Mucosa of gallbladder (tissue), 1 donor: ENCODE results near the gene VCP. TPM values are rescaled to one million over a fixed set of nuclear protein-coding genes. Genes with fewer than 3 reads are reported as not detected.
"Not testable (repeated sequence)": the region's sequence is repeated elsewhere in the genome, so short reads cannot be mapped to it uniquely, and the experiment has no call there.

ENCODE experiments used
- DNase-seq: peaks from one replicate; pipeline ENCODE4 v3.0.0-alpha.2; 2020; ENCODE audit warnings: low spot score
- total RNA-seq: library from RNA; stranded (reverse); gene quantifications from one replicate; pipeline ENCODE4 v1.2.1, GENCODE V29; 2021
- donor health status: DM: no; HTN: no; CAD: no.

Gene VCP
- total RNA-seq, 1 donor from 2014 or later = 243 TPM

- DNase-seq = no peak
Observed at GRCh38 chr9:35060548-35061207, 11.7 kb downstream of the VCP start.

GRCh38 chr9:35059438-35059837, 13.0 kb downstream of the VCP start:
- DNase-seq = no peak

- no peak for DNase-seq
Observed at GRCh38 chr9:35057271-35057620, 15.2 kb downstream of the VCP start.

GRCh38 chr9:35056571-35057270, 15.7 kb downstream of the VCP start:
- DNase-seq = no peak

DNA sequence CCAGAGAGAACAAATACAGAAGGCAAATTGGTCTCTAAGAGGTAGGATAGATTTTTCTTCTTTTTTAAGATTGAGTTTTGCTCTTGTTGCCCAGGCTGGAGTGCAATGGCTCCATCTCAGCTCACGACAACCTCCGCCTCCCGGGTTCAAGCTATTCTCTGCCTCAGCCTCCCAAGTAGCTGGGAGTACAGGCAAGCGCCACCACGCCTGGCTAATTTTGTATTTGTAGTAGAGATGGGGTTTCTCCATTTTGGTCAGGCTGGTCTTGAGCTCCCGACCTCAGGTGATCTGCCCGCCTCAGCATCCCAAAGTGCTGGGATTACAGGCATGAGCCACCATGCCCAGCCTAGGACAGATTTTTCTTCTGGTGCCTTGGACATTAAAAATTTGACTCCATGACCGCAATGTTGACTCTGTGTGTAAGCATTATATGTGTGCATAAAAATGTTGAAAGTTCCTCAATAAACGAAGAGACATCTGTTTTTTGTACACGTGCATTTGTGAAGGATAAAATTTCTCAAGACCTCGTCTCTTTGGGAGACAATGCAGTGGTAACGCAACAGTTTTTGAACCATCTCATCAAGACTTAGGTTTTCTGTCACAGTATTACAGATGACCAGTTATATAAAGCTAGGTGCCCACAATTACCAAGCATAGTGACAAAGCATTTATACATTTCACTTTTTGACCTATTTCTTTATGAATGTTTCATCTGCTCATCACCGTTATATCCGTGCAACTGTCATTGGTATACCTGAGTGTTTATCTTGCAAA, 17.4 kb downstream of the VCP start:
- no peak for DNase-seq

DNA sequence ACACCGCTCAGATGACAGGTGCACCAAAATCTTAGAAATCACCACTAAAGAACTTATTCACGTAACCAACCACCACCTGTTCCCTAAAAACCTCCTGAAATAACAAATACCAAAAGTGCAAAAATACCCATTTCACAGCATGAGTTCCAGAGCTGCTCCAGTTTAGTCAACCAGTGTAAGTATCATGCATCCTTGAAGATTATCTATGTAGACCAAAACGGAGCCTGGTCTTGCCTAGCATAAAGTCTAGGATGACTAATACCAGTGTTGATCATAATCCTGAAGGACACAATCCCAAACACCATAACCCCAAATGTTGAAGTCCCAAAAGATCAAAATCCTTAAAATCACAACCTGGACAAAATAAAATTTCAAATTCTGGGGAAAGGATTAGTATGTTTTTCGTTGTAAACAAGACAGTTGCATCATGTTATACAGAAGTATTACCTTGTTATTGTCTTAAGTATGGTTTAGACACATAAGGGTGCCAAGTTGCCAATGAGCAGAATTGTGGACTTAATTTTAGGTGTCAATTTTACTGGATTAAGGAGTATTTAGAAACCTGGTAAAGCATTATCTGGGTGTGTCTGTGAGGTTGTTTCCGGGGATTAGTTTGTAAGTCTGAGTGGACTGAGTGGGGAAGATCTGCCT, 18.1 kb downstream of the VCP start:
- DNase-seq = no peak

GRCh38 chr9:35051069-35051967, 21.1 kb downstream of the VCP start:
- DNase-seq = no peak

DNA sequence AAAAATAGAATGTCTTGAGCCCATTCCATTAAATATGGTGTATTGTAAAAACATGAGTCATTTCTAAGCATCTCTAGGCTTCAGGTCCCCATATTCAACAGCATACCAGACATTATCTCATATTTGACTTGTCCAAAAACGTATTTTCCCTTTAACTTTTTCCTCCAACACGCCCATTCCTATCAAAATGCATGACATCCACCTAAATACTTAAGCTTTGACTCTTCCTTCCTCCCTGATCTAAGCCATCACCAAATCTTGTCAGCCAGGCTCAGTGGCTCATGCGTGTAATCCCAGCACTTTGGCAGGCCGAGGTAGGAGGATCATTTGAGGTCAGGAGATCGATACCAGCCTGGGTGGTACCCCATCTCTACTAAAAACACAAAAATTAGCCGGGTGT, 23.9 kb downstream of the VCP start:
- no peak for DNase-seq

- DNase-seq = no peak
Observed at GRCh38 chr9:35044071-35044470, 28.4 kb downstream of the VCP start.

DNA sequence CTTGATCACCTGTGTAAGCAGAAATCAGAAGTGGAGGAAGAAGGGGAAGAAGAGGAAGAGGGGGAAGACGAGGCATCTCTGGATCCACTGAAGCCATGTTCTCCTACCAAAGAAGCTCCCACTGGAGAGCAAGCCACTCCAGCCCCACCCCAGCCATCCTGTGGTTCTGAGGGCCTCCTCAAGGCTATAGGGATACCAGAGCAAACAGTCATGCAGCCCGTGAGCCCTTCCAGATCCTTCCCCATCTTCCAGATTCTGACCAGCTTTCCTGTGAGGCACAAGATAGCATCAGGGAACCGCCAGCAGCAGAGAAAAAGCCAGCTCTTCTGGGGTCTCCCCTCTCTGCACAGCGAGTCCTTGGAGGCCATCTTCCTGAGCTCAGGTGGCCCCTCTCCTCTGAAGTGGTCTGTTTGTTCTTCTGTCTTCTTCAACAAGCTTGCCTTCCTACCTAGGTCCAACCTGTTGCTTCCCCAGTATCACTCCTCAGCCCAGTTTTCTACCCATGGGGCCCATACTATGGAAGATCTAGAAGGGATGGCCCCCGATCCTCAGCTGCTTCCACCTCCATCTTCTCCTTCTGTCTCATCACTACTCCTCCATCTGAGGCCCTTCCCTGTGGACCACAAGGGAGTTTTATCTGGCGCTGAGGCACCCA, 29.4 kb downstream of the VCP start:
- no peak for DNase-seq

GRCh38 chr9:35042081-35042604, 30.3 kb downstream of the VCP start:
- DNase-seq = no peak

DNA sequence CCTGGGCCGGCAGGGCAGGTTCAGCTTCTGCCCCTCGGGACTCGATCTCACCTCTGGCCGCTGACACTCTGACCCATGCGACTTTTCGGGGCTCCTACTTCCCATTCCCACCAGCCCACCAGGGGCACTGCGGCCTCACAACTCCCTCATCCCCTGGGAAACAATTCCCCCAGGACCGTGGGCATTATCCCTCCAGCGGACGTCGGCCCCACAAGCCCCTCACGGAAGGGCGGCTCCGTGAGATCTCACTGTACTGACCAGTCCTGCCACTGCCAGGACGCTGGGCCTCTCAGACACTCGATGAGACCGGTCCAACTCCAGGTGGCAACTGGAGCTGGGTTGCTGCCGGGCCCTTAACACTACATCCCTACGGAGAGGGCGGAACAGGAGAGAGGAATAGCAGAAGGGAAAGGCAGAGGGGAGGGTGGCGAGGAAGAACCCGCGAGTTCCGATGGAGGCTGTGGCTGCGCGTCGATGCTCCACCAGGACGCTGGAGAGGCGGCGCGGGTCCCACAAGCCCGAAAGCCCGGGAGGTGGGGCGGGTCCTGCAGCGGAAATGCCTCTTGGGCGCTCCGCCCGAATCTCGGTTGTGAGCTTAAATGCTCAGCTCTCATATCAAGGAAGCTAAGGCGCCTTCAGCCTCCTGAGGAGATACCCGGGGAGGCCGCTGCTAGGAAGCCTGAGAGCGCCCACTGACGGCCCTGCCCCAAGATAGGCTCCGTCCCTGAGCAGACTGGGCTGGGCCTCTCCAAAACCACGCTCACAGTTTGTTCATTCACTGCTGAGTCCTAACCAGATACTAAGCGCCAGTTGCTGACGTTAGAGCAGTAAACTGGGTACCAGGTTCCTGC, 36.3 kb downstream of the VCP start:
- DNase-seq = peak; percentile 24

GRCh38 chr9:35033101-35033500, 39.3 kb downstream of the VCP start:
- no peak for DNase-seq

- no peak for DNase-seq
Observed at GRCh38 chr9:35029852-35030251, 42.6 kb downstream of the VCP start.

DNA sequence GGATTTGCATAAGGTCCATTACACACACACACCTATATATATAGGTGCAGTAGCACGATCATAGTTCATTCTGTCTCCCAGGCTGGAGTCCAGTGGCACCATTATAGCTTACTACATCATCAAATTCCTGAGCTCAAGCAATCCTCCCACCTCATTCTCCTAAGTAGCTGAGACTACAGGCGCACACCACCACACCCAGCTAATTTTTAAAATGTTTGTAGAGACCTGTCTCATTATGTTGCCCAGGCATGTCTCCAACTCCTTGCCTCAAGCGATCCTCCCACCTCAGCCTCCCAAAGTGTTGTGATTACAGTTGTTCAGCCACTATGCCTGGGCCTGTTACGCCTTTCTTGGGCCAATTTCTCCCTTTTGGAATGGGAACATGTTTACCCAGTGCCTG, 43.2 kb downstream of the VCP start:
- DNase-seq = no peak

- no peak for DNase-seq
Observed at GRCh38 chr9:35028341-35028740, 44.1 kb downstream of the VCP start.

DNA sequence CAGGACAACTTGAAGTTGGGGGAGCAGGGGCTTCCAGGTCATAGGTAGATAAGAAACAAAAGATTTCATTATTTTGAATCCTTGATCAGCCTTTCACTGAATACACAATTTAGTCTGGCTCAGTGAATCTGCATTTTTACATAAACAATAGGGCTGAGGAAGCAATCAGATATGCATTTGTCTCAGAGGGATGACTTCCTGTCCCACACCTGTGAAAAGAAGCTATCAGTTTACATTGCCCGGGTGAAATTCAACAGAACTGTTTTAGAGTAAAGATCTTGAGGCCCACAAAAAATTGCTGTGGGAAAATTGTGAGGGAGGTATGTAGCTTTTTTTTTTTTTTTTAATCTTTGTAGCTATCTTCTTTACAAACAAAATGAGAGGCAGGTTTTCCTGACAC, 44.6 kb downstream of the VCP start:
- no peak for DNase-seq

GRCh38 chr9:35027374-35027773, 45.1 kb downstream of the VCP start:
- DNase-seq = no peak

DNA sequence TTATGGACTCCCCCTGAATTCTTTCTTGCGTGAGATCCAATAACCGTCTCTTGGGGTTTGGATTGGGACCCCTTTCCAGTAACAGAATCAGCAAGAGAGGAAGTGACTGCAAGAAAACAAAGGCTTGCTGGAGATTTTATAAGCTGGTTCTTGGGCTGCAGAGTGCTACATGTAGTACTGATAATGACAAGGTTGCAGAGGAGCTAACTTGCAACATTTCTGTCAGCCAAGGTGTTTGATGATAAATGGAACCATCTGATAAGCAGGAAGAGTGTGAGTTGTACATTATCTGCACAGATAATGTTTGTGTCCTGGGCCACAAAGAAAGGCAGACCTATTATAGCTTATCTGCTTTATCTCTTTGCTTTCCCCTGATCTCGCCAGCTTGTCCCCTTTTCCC, 45.8 kb downstream of the VCP start:
- DNase-seq = no peak

- DNase-seq = not testable (repeated sequence)
Observed at GRCh38 chr9:35023443-35023842, 49.0 kb downstream of the VCP start.
